ENCODE measurements around the gene NRTN.
"Not testable (repeated sequence)": the region's sequence is repeated elsewhere in the genome, so short reads cannot be mapped to it uniquely, and the experiment has no call there.

NRTN gene

GRCh38 chr19:5804516-5805461 is at the start of gene NRTN:
NRTN (plus strand) TSS chr19:5805067; CDS start chr19:5824166, 19,099 bp downstream.
- DNase-seq (ENCODE audit: low read depth in 3 of 3), result peak; percentile 25 to 43 (median 34)

GRCh38 chr19:5762608-5763217 is 42.2 kb upstream of the NRTN start:
- DNase-seq (ENCODE audit: low read depth in 3 of 3), result no peak

- no peak for DNase-seq (ENCODE audit: low read depth in 3 of 3)
Measured at GRCh38 chr19:5765220-5765619, 39.6 kb upstream of the NRTN start.

- DNase-seq (ENCODE audit: low read depth in 3 of 3), result no peak
Measured at GRCh38 chr19:5767949-5768348, 36.9 kb upstream of the NRTN start.

GRCh38 chr19:5772416-5772815 is 32.5 kb upstream of the NRTN start:
- DNase-seq (ENCODE audit: low read depth in 3 of 3), result no peak

GRCh38 chr19:5773276-5773675 is 31.6 kb upstream of the NRTN start:
- no peak for DNase-seq (ENCODE audit: low read depth in 3 of 3)

GRCh38 chr19:5774921-5775320 is 29.9 kb upstream of the NRTN start:
- DNase-seq (ENCODE audit: low read depth in 3 of 3), result no peak

- no peak for DNase-seq (ENCODE audit: low read depth in 3 of 3)
Measured at GRCh38 chr19:5775668-5776309, 29.1 kb upstream of the NRTN start.

- DNase-seq (ENCODE audit: low read depth in 3 of 3), result no peak
Measured at GRCh38 chr19:5778402-5778801, 26.5 kb upstream of the NRTN start.

- DNase-seq (ENCODE audit: low read depth in 3 of 3), result not testable (repeated sequence)
Measured at GRCh38 chr19:5780916-5781315, 24.0 kb upstream of the NRTN start.

GRCh38 chr19:5782322-5782721 is 22.5 kb upstream of the NRTN start:
- DNase-seq (ENCODE audit: low read depth in 3 of 3), result no peak

GRCh38 chr19:5782945-5783919 is 21.6 kb upstream of the NRTN start:
- DNase-seq (ENCODE audit: low read depth in 3 of 3), result no peak

GRCh38 chr19:5784581-5785147 is 20.2 kb upstream of the NRTN start, which contains the start of gene PRR22:
PRR22 (minus strand) TSS chr19:5784746; CDS start chr19:5784660, 86 bp downstream.
- no peak for DNase-seq (ENCODE audit: low read depth in 3 of 3)

GRCh38 chr19:5785423-5785822 is 19.4 kb upstream of the NRTN start:
- no peak for DNase-seq (ENCODE audit: low read depth in 3 of 3)

- no peak for DNase-seq (ENCODE audit: low read depth in 3 of 3)
Measured at GRCh38 chr19:5786593-5787408, 18.1 kb upstream of the NRTN start.

GRCh38 chr19:5787409-5788182 is 17.3 kb upstream of the NRTN start:
- no peak for DNase-seq (ENCODE audit: low read depth in 3 of 3)

- no peak for DNase-seq (ENCODE audit: low read depth in 3 of 3)
Measured at GRCh38 chr19:5788422-5788821, 16.4 kb upstream of the NRTN start.

- DNase-seq (ENCODE audit: low read depth in 3 of 3), result no peak
Measured at GRCh38 chr19:5789351-5789761, 15.5 kb upstream of the NRTN start.

- no peak for DNase-seq (ENCODE audit: low read depth in 3 of 3)
Measured at GRCh38 chr19:5789886-5790558, 14.8 kb upstream of the NRTN start.
